BLaER1 treated with 17β-estradiol and CSF1 and Interleukin-3, amounts not matched to agents 10 nM and 100 nM (cell line): Measurements from ENCODE around the gene DGKH.

Experiments
- H3K27ac ChIP-seq, 11 experiments: shearing (Covaris generic); formaldehyde crosslinking; 2 replicates each; pipeline ENCODE4 v1.8.1; 2022
- H3K27me3 ChIP-seq, 11 experiments: shearing (Covaris generic); formaldehyde crosslinking; 2 replicates each; pipeline ENCODE4 v1.8.1; 2022
- H3K36me3 ChIP-seq, 11 experiments: shearing (Covaris generic); formaldehyde crosslinking; 2 replicates each; pipeline ENCODE4 v1.8.1; 2022
- H3K4me1 ChIP-seq, 10 experiments: shearing (Covaris generic); formaldehyde crosslinking; 2 replicates each; pipeline ENCODE4 v1.8.1; 2022
- H3K4me2 ChIP-seq, 11 experiments: shearing (Covaris generic); formaldehyde crosslinking; 2 replicates each; pipeline ENCODE4 v1.8.1; 2022
- H3K4me3 ChIP-seq, 10 experiments: shearing (Covaris generic); formaldehyde crosslinking; 2 replicates each; pipeline ENCODE4 v1.8.1; 2022
- H3K9ac ChIP-seq, 11 experiments: shearing (Covaris generic); formaldehyde crosslinking; 2 replicates each; pipeline ENCODE4 v1.8.1; 2022
- H3K9me3 ChIP-seq, 11 experiments: shearing (Covaris generic); formaldehyde crosslinking; replicated peaks in 1 of 11; 2 replicates each; pipeline ENCODE4 v1.8.1; 2022
- H4K20me1 ChIP-seq, 11 experiments: shearing (Covaris generic); formaldehyde crosslinking; 2 replicates each; pipeline ENCODE4 v1.8.1; 2022
- Cebpa-rat ChIP-seq, 11 experiments: shearing (Covaris generic); IDR thresholded peaks; 2 replicates each; pipeline ENCODE4 v1.8.1; 2022

Gene DGKH

GRCh38 chr13:42017264-42017663 lies 31.2 kb upstream of the DGKH start:
- no peak for TF ChIP-seq Cebpa-rat (IDR thresholded peaks at IDR 0.05)
- Histone ChIP-seq H3K9me3 (no peaks in the 10 kb centered on the region), H3K27me3 (no peaks in the 10 kb centered on the region), H3K9ac (no peak overlapping the region), H3K4me3 (no peak overlapping the region), H3K27ac (no peak overlapping the region), H4K20me1 (no peaks in the 10 kb centered on the region), H3K4me2 (no peak overlapping the region), H3K36me3 (no peaks in the 10 kb centered on the region), H3K4me1 (no peaks in the 10 kb centered on the region)

DNA sequence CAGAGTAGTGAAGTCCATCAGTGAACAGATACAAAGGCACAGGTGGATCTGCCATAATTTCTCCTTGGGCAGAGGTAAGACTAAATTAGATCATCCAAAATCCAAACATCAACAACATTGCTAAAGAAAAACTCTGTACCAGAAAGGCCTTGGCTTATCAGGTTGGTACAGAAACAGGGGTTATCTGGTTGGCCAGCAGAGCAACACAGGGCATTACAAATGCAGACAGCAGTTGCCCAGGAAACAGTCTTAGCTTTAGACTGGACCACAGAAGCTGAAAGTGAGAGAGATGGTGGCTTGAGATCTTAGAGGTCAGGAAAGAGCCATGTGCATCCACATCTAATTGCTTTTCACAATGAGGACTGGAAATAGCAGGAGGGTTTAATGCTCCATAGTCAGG lies 26.6 kb upstream of the DGKH start:
- no peak overlapping the region for H3K27ac ChIP-seq
- TF ChIP-seq Cebpa-rat (IDR thresholded peaks at IDR 0.05), result no peak
- H4K20me1 ChIP-seq, result no peaks in the 10 kb centered on the region
- H3K4me1 ChIP-seq, result no peaks in the 10 kb centered on the region
- H3K9ac ChIP-seq, result no peak overlapping the region
- H3K4me2 ChIP-seq, result no peak overlapping the region
- no peaks in the 10 kb centered on the region for H3K36me3 ChIP-seq
- no peaks in the 10 kb centered on the region for H3K9me3 ChIP-seq
- no peaks in the 10 kb centered on the region for H3K27me3 ChIP-seq
- no peak overlapping the region for H3K4me3 ChIP-seq

DNA sequence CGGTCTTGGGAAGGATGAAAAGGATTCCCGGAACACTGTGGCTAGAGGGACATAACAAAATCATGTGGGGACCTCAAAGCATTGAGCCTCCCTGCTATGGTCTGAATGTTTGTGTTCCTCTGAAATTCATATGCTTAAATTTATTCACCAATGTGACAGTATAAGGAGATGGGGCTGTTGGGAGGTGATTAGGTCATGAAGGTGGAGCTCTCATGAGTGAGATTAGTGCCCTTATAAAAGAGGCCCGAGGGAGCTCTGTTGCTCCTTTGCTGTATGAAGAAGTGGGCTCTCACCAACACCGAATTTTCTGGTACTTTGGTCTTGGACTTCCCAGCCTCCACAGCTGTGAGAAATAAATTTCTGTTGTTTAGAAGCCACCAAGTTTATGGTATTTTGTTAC lies 26.1 kb upstream of the DGKH start:
- Histone ChIP-seq H3K4me3 (no peak overlapping the region), H4K20me1 (no peaks in the 10 kb centered on the region), H3K9ac (no peak overlapping the region), H3K4me1 (no peaks in the 10 kb centered on the region), H3K27ac (no peak overlapping the region), H3K27me3 (no peaks in the 10 kb centered on the region), H3K4me2 (no peak overlapping the region), H3K9me3 (no peaks in the 10 kb centered on the region), H3K36me3 (no peaks in the 10 kb centered on the region)
- TF ChIP-seq Cebpa-rat (IDR thresholded peaks at IDR 0.05), result no peak

GRCh38 chr13:42022796-42023493 lies 25.5 kb upstream of the DGKH start:
- H3K36me3 ChIP-seq, result no peaks in the 10 kb centered on the region
- no peaks in the 10 kb centered on the region for H3K4me1 ChIP-seq
- H3K9me3 ChIP-seq, result no peaks in the 10 kb centered on the region
- no peak overlapping the region for H3K27ac ChIP-seq
- H4K20me1 ChIP-seq, result no peaks in the 10 kb centered on the region
- no peak for TF ChIP-seq Cebpa-rat (IDR thresholded peaks at IDR 0.05)
- no peak overlapping the region for H3K4me3 ChIP-seq
- no peaks in the 10 kb centered on the region for H3K27me3 ChIP-seq
- no peak overlapping the region for H3K9ac ChIP-seq
- no peak overlapping the region for H3K4me2 ChIP-seq

DNA sequence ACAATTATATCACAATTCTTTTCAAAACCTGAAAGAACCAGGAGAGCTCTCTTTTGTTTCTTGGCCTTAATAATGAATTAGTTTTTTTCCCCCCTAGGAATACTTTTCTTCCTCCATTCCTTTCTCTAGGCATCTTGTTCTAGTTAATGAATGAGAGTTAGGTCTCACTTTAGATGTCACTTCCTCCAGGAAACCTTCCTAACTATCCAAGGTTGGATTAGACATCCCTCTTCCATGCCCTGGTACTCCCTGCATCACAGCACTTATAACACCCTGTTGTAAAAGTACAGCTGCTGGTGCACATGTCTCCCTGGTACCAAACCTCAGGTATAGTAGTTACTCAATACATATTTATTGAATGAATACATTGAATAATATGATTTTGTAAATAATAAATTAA lies 21.2 kb upstream of the DGKH start:
- Histone ChIP-seq H3K9me3 (peaks cover 0 to 9% (median 0%) of the 10 kb centered on the region in 11 experiments; a peak in 1 of 22 replicates), H3K4me3 (no peak overlapping the region), H3K4me2 (no peak overlapping the region), H3K27ac (no peak overlapping the region), H3K4me1 (no peaks in the 10 kb centered on the region), H4K20me1 (no peaks in the 10 kb centered on the region), H3K9ac (no peak overlapping the region), H3K27me3 (no peaks in the 10 kb centered on the region), H3K36me3 (no peaks in the 10 kb centered on the region)
- no peak for TF ChIP-seq Cebpa-rat (IDR thresholded peaks at IDR 0.05)

DNA sequence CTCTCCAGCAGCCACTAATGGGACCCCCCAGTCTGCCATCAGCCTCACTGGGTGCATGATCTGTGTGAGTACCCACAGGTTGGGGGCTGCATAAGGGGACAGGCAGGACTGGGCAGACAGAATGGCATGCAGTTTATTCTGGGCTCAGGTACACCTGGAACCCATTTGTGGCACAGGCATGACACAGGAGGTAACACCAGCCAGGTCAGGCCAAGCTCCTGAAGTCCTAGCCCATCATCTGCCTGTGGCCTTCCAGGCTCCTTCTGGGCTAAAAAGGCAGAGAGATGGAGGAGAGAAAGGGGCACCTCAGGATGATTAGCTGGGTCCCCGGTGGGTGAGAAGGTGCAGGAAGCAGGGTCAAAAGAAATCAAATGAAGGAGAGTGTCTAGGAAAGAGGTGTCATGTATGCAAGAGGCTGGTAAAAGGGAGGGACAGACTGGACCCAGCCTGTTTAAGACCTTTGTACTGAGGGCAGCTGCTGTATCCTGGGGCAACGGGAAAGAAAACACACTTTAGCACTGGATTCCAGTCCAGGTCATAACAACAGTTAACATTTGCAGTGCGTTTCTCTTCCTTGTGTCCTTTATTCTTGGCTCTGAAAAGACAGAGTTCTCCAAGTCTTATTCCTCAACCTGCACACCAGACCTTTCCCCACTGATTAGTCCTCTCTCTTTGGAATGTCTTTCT lies 20.2 kb upstream of the DGKH start:
- Histone ChIP-seq H3K4me2 (no peak overlapping the region), H3K4me1 (no peaks in the 10 kb centered on the region), H4K20me1 (no peaks in the 10 kb centered on the region), H3K27me3 (no peaks in the 10 kb centered on the region), H3K9me3 (peaks cover 0 to 9% (median 0%) of the 10 kb centered on the region in 11 experiments; a peak in 1 of 22 replicates), H3K27ac (no peak overlapping the region), H3K9ac (no peak overlapping the region), H3K4me3 (no peak overlapping the region), H3K36me3 (no peaks in the 10 kb centered on the region)
- TF ChIP-seq Cebpa-rat (IDR thresholded peaks at IDR 0.05), result no peak

DNA sequence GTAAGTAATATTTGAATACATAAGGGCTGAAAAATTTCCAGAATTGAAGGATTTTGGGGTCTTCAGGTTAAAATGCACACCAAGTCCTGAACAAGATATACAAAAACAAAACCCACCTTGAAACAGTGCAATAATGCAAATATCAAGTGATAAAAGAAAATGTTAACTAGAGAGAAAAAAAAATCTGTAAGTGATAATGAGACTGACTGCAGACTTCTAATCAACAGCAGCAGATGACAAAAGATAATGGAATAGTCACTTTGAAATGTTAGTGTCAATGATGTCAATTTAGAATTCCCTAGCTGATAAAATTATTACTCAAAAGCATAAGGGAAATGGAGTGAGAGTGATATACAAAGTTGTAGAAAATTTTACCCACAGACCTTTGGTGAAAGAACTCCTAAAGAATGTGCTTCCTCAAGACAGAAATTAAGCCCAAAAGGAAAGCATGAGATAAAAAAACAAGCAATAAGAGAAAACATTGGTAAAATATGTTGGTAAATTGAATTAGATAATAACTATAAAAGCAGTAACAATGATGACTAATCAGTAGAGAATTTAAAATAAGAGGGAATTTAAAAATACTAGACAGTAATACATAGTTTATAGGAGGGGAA lies 12.4 kb upstream of the DGKH start:
- peaks cover 0 to 12% (median 3%) of the 10 kb centered on the region in 11 experiments; a peak in 8 of 22 replicates for H3K9me3 ChIP-seq
- H3K4me2 ChIP-seq, result no peak overlapping the region
- peaks cover 6 to 14% (median 10%) of the 10 kb centered on the region in 10 experiments for H3K4me1 ChIP-seq
- H3K27me3 ChIP-seq, result peaks cover 0 to 15% (median 0%) of the 10 kb centered on the region in 11 experiments; a peak in 6 of 22 replicates
- H4K20me1 ChIP-seq, result peaks cover 0 to under 1% (median 0%) of the 10 kb centered on the region in 11 experiments; a peak in 3 of 22 replicates
- no peak for TF ChIP-seq Cebpa-rat (IDR thresholded peaks at IDR 0.05)
- no peaks in the 10 kb centered on the region for H3K36me3 ChIP-seq
- no peak overlapping the region for H3K9ac ChIP-seq
- no peak overlapping the region for H3K4me3 ChIP-seq
- no peak overlapping the region for H3K27ac ChIP-seq

DNA sequence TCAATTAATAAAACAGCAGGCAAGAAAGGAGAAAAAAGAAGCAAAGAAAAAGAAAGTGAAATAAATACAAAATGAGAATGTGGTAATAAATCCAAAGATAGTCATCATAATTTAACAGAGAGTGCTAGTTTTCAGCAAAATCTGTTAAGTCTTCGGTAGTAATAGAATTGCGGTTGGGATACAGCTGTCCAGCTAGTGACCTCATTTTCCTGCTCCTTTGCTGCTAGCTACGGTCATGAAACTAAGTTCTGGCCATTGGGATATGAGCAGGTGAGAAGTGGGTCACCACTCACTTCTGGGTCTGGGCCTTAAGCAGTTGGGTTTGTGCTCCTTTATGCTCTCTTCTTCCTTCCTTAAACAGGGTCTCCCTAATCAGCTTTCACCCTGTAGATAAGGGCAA lies 11.7 kb upstream of the DGKH start:
- Histone ChIP-seq H3K9ac (no peak overlapping the region), H4K20me1 (peaks cover 0 to 7% (median 4%) of the 10 kb centered on the region in 11 experiments; a peak in 10 of 22 replicates), H3K27me3 (peaks cover 0 to 15% (median 0%) of the 10 kb centered on the region in 11 experiments; a peak in 6 of 22 replicates), H3K4me3 (no peak overlapping the region), H3K9me3 (peaks cover 0 to 12% (median 3%) of the 10 kb centered on the region in 11 experiments; a peak in 8 of 22 replicates), H3K27ac (no peak overlapping the region), H3K36me3 (no peaks in the 10 kb centered on the region), H3K4me1 (peaks cover 6 to 17% (median 11%) of the 10 kb centered on the region in 10 experiments), H3K4me2 (no peak overlapping the region)
- no peak for TF ChIP-seq Cebpa-rat (IDR thresholded peaks at IDR 0.05)
